Mesenteric fat pad (tissue), 1 donor: ENCODE data around the gene RNF41. TPM values are rescaled to one million over a fixed set of nuclear protein-coding genes. Genes with fewer than 3 reads are reported as not detected.
"Not testable (repeated sequence)": the region's sequence is repeated elsewhere in the genome, so short reads cannot be mapped to it uniquely, and the experiment has no call there.

Experiments
- DNase-seq: peaks from one replicate; pipeline ENCODE4 v3.0.0-alpha.2; 2020; ENCODE audit warnings: low spot score
- long read RNA-seq: library from polyadenylated mRNA; unstranded; transcript quantifications from one replicate; pipeline ENCODE4 v2.0.0, GENCODE V29; 2020
- total RNA-seq: library from RNA; stranded (reverse); fragmentation: NEBNext Ultra II Directional; extraction: Animal tissue kit (Norgen Biotek cat#: 25700); gene quantifications from one replicate; pipeline ENCODE4 v1.2.1, GENCODE V29; 2021
- donor health status: DM: yes; HTN: yes; CAD: no.

The RNF41 gene
- total RNA-seq, result 93.8 TPM
- long read RNA-seq, full-length matches to known transcripts, result 144 of 196 reads
- long read RNA-seq, partial matches to known transcripts, result 24 of 196 reads
- long read RNA-seq, other reads (novel, unspliced or antisense), result 28 of 196 reads

- peak; percentile 97 for DNase-seq
These were observed at the start of gene RNF41 for GRCh38 chr12:56221757-56222530. RNF41 (minus strand) TSS chr12:56221922; CDS start chr12:56214047, 7,875 bp downstream.

GRCh38 chr12:56271031-56271430 lies 49.3 kb upstream of the RNF41 start:
- DNase-seq, result no peak

- no peak for DNase-seq
These were observed 45.8 kb upstream of the RNF41 start for GRCh38 chr12:56267443-56268071.

- DNase-seq, result peak; percentile 92
These were observed 45.1 kb upstream of the RNF41 start, which contains the start of gene COQ10A for GRCh38 chr12:56266693-56267442. COQ10A (plus strand) TSS chr12:56266942; CDS start chr12:56267119, 177 bp downstream.

- not testable (repeated sequence) for DNase-seq
These were observed 44.5 kb upstream of the RNF41 start for GRCh38 chr12:56266068-56266692.

GRCh38 chr12:56262955-56263354 lies 41.2 kb upstream of the RNF41 start:
- not testable (repeated sequence) for DNase-seq

GRCh38 chr12:56261503-56262232 lies 39.9 kb upstream of the RNF41 start:
- no peak for DNase-seq

- no peak for DNase-seq
These were observed 39.2 kb upstream of the RNF41 start for GRCh38 chr12:56260921-56261320.

- DNase-seq, result no peak
These were observed 38.7 kb upstream of the RNF41 start for GRCh38 chr12:56260380-56260779.

- no peak for DNase-seq
These were observed 37.1 kb upstream of the RNF41 start for GRCh38 chr12:56258820-56259183.

- peak; percentile 92 for DNase-seq
These were observed 36.5 kb upstream of the RNF41 start, which contains the start of gene ANKRD52 for GRCh38 chr12:56258068-56258819. ANKRD52 (minus strand) TSS chr12:56258384; CDS start chr12:56258269, 115 bp downstream.

- DNase-seq, result no peak
These were observed 35.9 kb upstream of the RNF41 start for GRCh38 chr12:56257491-56258067.

- DNase-seq, result no peak
These were observed 35.3 kb upstream of the RNF41 start for GRCh38 chr12:56257071-56257470.

- DNase-seq, result no peak
These were observed 34.7 kb upstream of the RNF41 start for GRCh38 chr12:56256326-56256960.

GRCh38 chr12:56255671-56256070 lies 33.9 kb upstream of the RNF41 start:
- DNase-seq, result no peak

GRCh38 chr12:56253091-56253490 lies 31.4 kb upstream of the RNF41 start:
- DNase-seq, result no peak

GRCh38 chr12:56252649-56253048 lies 30.9 kb upstream of the RNF41 start:
- no peak for DNase-seq

- no peak for DNase-seq
These were observed 27.0 kb upstream of the RNF41 start for GRCh38 chr12:56248711-56249110.

GRCh38 chr12:56247923-56248322 lies 26.2 kb upstream of the RNF41 start:
- DNase-seq, result no peak
